HCT116 (cell line): ENCODE measurements around the gene PDHA1. TPM values are rescaled to one million over a fixed set of nuclear protein-coding genes. Genes with fewer than 3 reads are reported as not detected.

Source experiments
- ATAC-seq: fragments of 200-7000 bp; cut with Tn5 transposase; 2 replicates; pipeline ENCODE4 v1.9.1; 2020; ENCODE audit warnings: mild to moderate bottlenecking, moderate library complexity
- BruUV-seq: library from RNA; stranded (reverse); fragments of 400-500 nt; replicated peaks from 2 replicates; lab custom pipeline; 2021; lab: Mats Ljungman, UMichigan
- CTCF ChIA-PET: fragments of 300-600 bp; sonication (Branson Sonifier 250); formaldehyde crosslinking; loops from one replicate; lab custom pipeline; 2021; ENCODE audit warnings: antibody characterized with exemption; lab: Charles Lee
- POLR2A ChIA-PET: fragments of 300-600, 350-600 bp; sonication (Branson Sonifier 250); formaldehyde crosslinking; loops from one replicate; lab custom pipeline; 2021; ENCODE audit warnings: antibody characterized with exemption; lab: Charles Lee
- RAD21 ChIA-PET, 2 experiments: fragments of 300-600 bp; sonication (Branson Sonifier 250); formaldehyde crosslinking; loops; one replicate each; lab custom pipeline; 2023; ENCODE audit warnings: low total read pairs in 2 of 2; ENCODE audit not compliant: uncharacterized antibody in 2 of 2, unreplicated experiment in 2 of 2, low non-redundant PET in 1 of 2; lab: Charles Lee
- DNase-seq: peaks from one replicate; pipeline ENCODE4 v3.0.0-alpha.2; 2010; ENCODE audit warnings: low read depth, low spot score
- H2AFZ ChIP-seq: fragments of 200-600 bp; shearing (Covaris generic), sonication (generic); 2 replicates; pipeline ENCODE4 v1.6.1; 2017; ENCODE audit warnings: low read depth, mixed run types, mixed read lengths, antibody characterized with exemption, low read length; ENCODE audit not compliant: poor library complexity, severe bottlenecking
- H3K27ac ChIP-seq: 2 replicates; pipeline ENCODE4 v1.5.1; 2012; ENCODE audit warnings: low read depth, low read length
- H3K27me3 ChIP-seq: fragments of 200-600 bp; sonication (generic); 2 replicates; pipeline ENCODE4 v1.6.1; 2016; ENCODE audit warnings: mixed run types, low read length, mixed read lengths; ENCODE audit not compliant: insufficient read depth
- H3K36me3 ChIP-seq, 2 experiments: fragments of 200-500 bp in 1 of 2; fragments of 200-600 bp in 1 of 2; sonication (Bioruptor generic) in 1 of 2; sonication (generic) in 1 of 2; 2 replicates each; pipeline versions ENCODE4 v1.5.1 to v1.6.1; 2014 to 2016; ENCODE audit warnings: low read length in 2 of 2, inconsistent platforms in 1 of 2, mixed read lengths in 1 of 2, mixed run types in 1 of 2; ENCODE audit not compliant: insufficient read depth in 2 of 2, control insufficient read depth in 1 of 2
- H3K4me1 ChIP-seq, 2 experiments: fragments of 200-600 bp in 1 of 2; sonication (generic) in 1 of 2; 2 replicates each; pipeline versions ENCODE4 v1.5.1 to v1.6.1; 2012 to 2017; ENCODE audit warnings: low read length in 2 of 2, inconsistent platforms in 1 of 2, mild to moderate bottlenecking in 1 of 2, mixed read lengths in 1 of 2, mixed run types in 1 of 2, moderate library complexity in 1 of 2; ENCODE audit not compliant: insufficient read depth in 2 of 2, control insufficient read depth in 1 of 2
- H3K4me2 ChIP-seq: fragments of 200-600 bp; sonication (generic); 2 replicates; pipeline ENCODE4 v1.6.1; 2017; ENCODE audit warnings: mixed run types, low read length, mixed read lengths
- H3K4me3 ChIP-seq, 2 experiments: fragments of 200-600 bp in 1 of 2; sonication (generic) in 1 of 2; replicated peaks in 1 of 2; 2 replicates each; pipeline ENCODE4 v1.5.1; 2011 to 2016; ENCODE audit warnings: low read length in 2 of 2, control low read depth in 1 of 2, low read depth in 1 of 2, mild to moderate bottlenecking in 1 of 2, mixed read lengths in 1 of 2, mixed run types in 1 of 2
- H3K79me2 ChIP-seq: fragments of 200-600 bp; sonication (generic); 2 replicates; pipeline ENCODE4 v1.6.1; 2017; ENCODE audit warnings: mild to moderate bottlenecking, mixed run types, low read length, moderate library complexity, mixed read lengths; ENCODE audit not compliant: insufficient read depth
- H3K9ac ChIP-seq: fragments of 200-600 bp; sonication (generic); 2 replicates; pipeline ENCODE4 v1.6.1; 2016; ENCODE audit warnings: low read length, mixed read lengths
- H3K9me2 ChIP-seq: fragments of 200-600 bp; sonication (generic), shearing (Covaris generic); 2 replicates; pipeline ENCODE4 v1.6.1; 2017; ENCODE audit warnings: mixed run types, mild to moderate bottlenecking, moderate library complexity; ENCODE audit not compliant: insufficient read depth
- H3K9me3 ChIP-seq, 2 experiments: fragments of 200-500 bp in 1 of 2; fragments of 200-600 bp in 1 of 2; sonication (Bioruptor generic) in 1 of 2; sonication (generic) in 1 of 2; 2 replicates each; pipeline ENCODE4 v1.6.1; 2014 to 2017; ENCODE audit warnings: low read length in 2 of 2, mixed read lengths in 2 of 2, inconsistent platforms in 1 of 2, low read depth in 1 of 2, mild to moderate bottlenecking in 1 of 2, mixed run types in 1 of 2, moderate library complexity in 1 of 2; ENCODE audit not compliant: control insufficient read depth in 1 of 2, insufficient read depth in 1 of 2
- H4K20me1 ChIP-seq: fragments of 200-600 bp; sonication (generic), shearing (Covaris generic); 2 replicates; pipeline ENCODE4 v1.6.1; 2017; ENCODE audit warnings: mixed run types, mild to moderate bottlenecking, moderate library complexity; ENCODE audit not compliant: insufficient read depth
- CBX3 ChIP-seq: IDR thresholded peaks from 2 replicates; pipeline ENCODE4 v1.6.1; 2012; ENCODE audit warnings: low read depth
- CEBPB ChIP-seq: IDR thresholded peaks from 2 replicates; pipeline ENCODE4 v1.6.1; 2012; ENCODE audit warnings: low read depth
- CTCF ChIP-seq, 3 experiments: fragments of 200-600 bp in 1 of 3; sonication (generic) in 1 of 3; IDR thresholded peaks in 2 of 3; conservative IDR thresholded peaks in 1 of 3; 2 replicates each; pipeline ENCODE4 v1.5.1; 2012 to 2017; ENCODE audit warnings: low read depth in 2 of 3, low read length in 2 of 3, antibody characterized with exemption in 1 of 3, borderline replicate concordance in 1 of 3, control low read depth in 1 of 3, mild to moderate bottlenecking in 1 of 3, mixed read lengths in 1 of 3, mixed run types in 1 of 3, moderate library complexity in 1 of 3; ENCODE audit not compliant: insufficient read depth in 1 of 3
- ELF1 ChIP-seq: IDR thresholded peaks from 2 replicates; pipeline ENCODE4 v1.6.1; 2012; ENCODE audit warnings: low read depth, borderline replicate concordance
- EZH2 ChIP-seq: fragments of 200-600 bp; sonication (generic); IDR thresholded peaks from 2 replicates; pipeline ENCODE4 v1.6.1; 2017; ENCODE audit warnings: antibody characterized with exemption, mixed run types
- EZH2phosphoT487 ChIP-seq: fragments of 200-600 bp; IDR thresholded peaks from 2 replicates; pipeline ENCODE4 v1.6.1; 2018; ENCODE audit warnings: antibody characterized with exemption, borderline replicate concordance
- FOSL1 ChIP-seq: IDR thresholded peaks from 2 replicates; pipeline ENCODE4 v1.6.1; 2012; ENCODE audit warnings: low read depth
- JUND ChIP-seq: IDR thresholded peaks from 2 replicates; pipeline ENCODE4 v1.6.1; 2012
- MAX ChIP-seq: IDR thresholded peaks from 2 replicates; pipeline ENCODE4 v1.6.1; 2012
- POLR2A ChIP-seq: IDR thresholded peaks from 2 replicates; pipeline ENCODE4 v1.7.0; 2011; ENCODE audit warnings: borderline replicate concordance; ENCODE audit not compliant: insufficient read depth, insufficient read length; ENCODE audit errors: extremely low read depth
- POLR2AphosphoS5 ChIP-seq: IDR thresholded peaks from 2 replicates; pipeline ENCODE4 v1.6.1; 2011; ENCODE audit warnings: mild to moderate bottlenecking, low read depth, low read length, moderate library complexity
- REST ChIP-seq: IDR thresholded peaks from 2 replicates; pipeline ENCODE4 v1.6.1; 2012; ENCODE audit warnings: low read depth
- SP1 ChIP-seq: IDR thresholded peaks from 2 replicates; pipeline ENCODE4 v1.6.1; 2012; ENCODE audit warnings: low read depth
- SRF ChIP-seq: IDR thresholded peaks from 2 replicates; pipeline ENCODE4 v1.6.1; 2012; ENCODE audit warnings: low read depth
- TCF7L2 ChIP-seq: IDR thresholded peaks from 2 replicates; pipeline ENCODE4 v1.7.0; 2011; ENCODE audit warnings: borderline replicate concordance, inconsistent platforms; ENCODE audit not compliant: insufficient read depth, insufficient read length; ENCODE audit errors: extremely low read depth
- YY1 ChIP-seq: IDR thresholded peaks from 2 replicates; pipeline ENCODE4 v1.6.1; 2011; ENCODE audit warnings: low read length, low read depth, moderate library complexity, mild to moderate bottlenecking; ENCODE audit not compliant: insufficient replicate concordance; ENCODE audit errors: extremely low read depth
- ZBTB33 ChIP-seq: IDR thresholded peaks from 2 replicates; pipeline ENCODE4 v1.6.1; 2011; ENCODE audit warnings: mild to moderate bottlenecking, low read length, moderate library complexity; ENCODE audit not compliant: insufficient replicate concordance; ENCODE audit errors: extremely low read depth
- ZFX ChIP-seq: fragments of 450-650 bp; IDR thresholded peaks from 2 replicates; pipeline ENCODE4 v1.6.1; 2017
- ZNF274 ChIP-seq: fragments of 200-500 bp; sonication (Bioruptor generic); IDR thresholded peaks from 2 replicates; pipeline ENCODE4 v1.6.1; 2014; ENCODE audit warnings: mild to moderate bottlenecking, low read depth, low read length, inconsistent platforms
- intact Hi-C: fragments of 100-400 bp; cut with micrococcal nuclease; formaldehyde crosslinking; loops from 2 replicates; pipeline ENCODE4 v1.10.0; 2022
- total RNA-seq: library from RNA; stranded (reverse); gene quantifications from one replicate; pipeline ENCODE4 v1.2.1, GENCODE V29; 2021; ENCODE audit not compliant: unreplicated experiment

Gene PDHA1
- total RNA-seq, 1 experiment from 2014 or later = 195 TPM

GRCh38 chrX:19332983-19333382, 10.7 kb upstream of the PDHA1 start:
- Histone ChIP-seq H2AFZ (no peak overlapping the region), H3K4me3 (no peak overlapping the region), H3K27me3 (no peaks in the 10 kb centered on the region), H4K20me1 (no peaks in the 10 kb centered on the region), H3K4me1 (no peaks in the 10 kb centered on the region), H3K9ac (no peak overlapping the region), H3K79me2 (no peaks in the 10 kb centered on the region), H3K9me2 (no peaks in the 10 kb centered on the region), H3K9me3 (peaks cover 0 to 6% of the 10 kb centered on the region in 2 experiments; a peak in 1 of 4 replicates), H3K27ac (no peak overlapping the region), H3K4me2 (no peak overlapping the region), H3K36me3 (no peaks in the 10 kb centered on the region)
- ChIA-PET POLR2A (no interaction called here), CTCF (interaction anchor here (0.6 to 1.4 kb wide), 4 partner anchors 315 to 941 kb away, joined by 3 read pairs; no protein-coding TSS in a partner anchor), RAD21 (no interaction called here)
- intact Hi-C loops = loop anchor here (5.0 to 10.0 kb wide), 2 partner anchors 921 to 1588 kb away; no protein-coding TSS in a partner anchor
- no TSS peak for BruUV-seq
- ATAC-seq (no peak), DNase-seq (no peak)
- TF ChIP-seq SP1 = no peak
- no peak for TF ChIP-seq REST
- no peak for TF ChIP-seq TCF7L2
- no peak for TF ChIP-seq ZBTB33
- no peak for TF ChIP-seq EZH2
- TF ChIP-seq CTCF (IDR thresholded peaks at IDR 0.05 in 2 of 3, conservative IDR thresholded peaks at IDR 0.05 in 1 of 3; ENCODE audit: borderline replicate concordance in 1 of 3, insufficient read depth in 1 of 3, low read depth in 2 of 3, low read length in 2 of 3) = no peak
- no peak for TF ChIP-seq POLR2AphosphoS5
- TF ChIP-seq ZFX = no peak
- no peak for TF ChIP-seq JUND
- TF ChIP-seq EZH2phosphoT487 = no peak
- no peak for TF ChIP-seq ZNF274
- TF ChIP-seq FOSL1 = no peak
- no peak for TF ChIP-seq SRF
- no peak for TF ChIP-seq ELF1
- TF ChIP-seq CEBPB = no peak
- no peak for TF ChIP-seq POLR2A
- TF ChIP-seq MAX = no peak
- TF ChIP-seq CBX3 = no peak
- TF ChIP-seq YY1 = no peak
